DND-41 (cell line): ENCODE data around the gene TBC1D22A.

Source experiments
- ATAC-seq: fragments of 200-7000 bp; cut with Tn5 transposase; 3 replicates; pipeline ENCODE4 v1.9.1; 2021; ENCODE audit warnings: low read depth; ENCODE audit not compliant: insufficient read depth
- DNase-seq: peaks from one replicate; pipeline ENCODE4 v3.0.0-alpha.2; 2020
- H2AFZ ChIP-seq: 2 replicates; pipeline ENCODE4 v1.6.0; 2012; ENCODE audit warnings: low read depth, low read length
- H3K27ac ChIP-seq: 2 replicates; pipeline ENCODE4 v1.5.1; 2012; ENCODE audit warnings: low read length, inconsistent platforms
- H3K27me3 ChIP-seq: fragments of 200-600 bp; sonication (generic); 2 replicates; pipeline ENCODE4 v1.6.0; 2012; ENCODE audit warnings: low read length, mild to moderate bottlenecking, inconsistent platforms; ENCODE audit not compliant: insufficient read depth, poor library complexity
- H3K36me3 ChIP-seq: 2 replicates; pipeline ENCODE4 v1.5.1; 2012; ENCODE audit warnings: low read length, inconsistent platforms; ENCODE audit not compliant: insufficient read depth
- H3K4me1 ChIP-seq: 2 replicates; pipeline ENCODE4 v1.5.1; 2012; ENCODE audit warnings: mild to moderate bottlenecking, low read length; ENCODE audit not compliant: insufficient read depth
- H3K4me2 ChIP-seq: 2 replicates; pipeline ENCODE4 v1.6.0; 2012; ENCODE audit warnings: mild to moderate bottlenecking, moderate library complexity, low read length, inconsistent platforms; ENCODE audit not compliant: insufficient read depth
- H3K4me3 ChIP-seq, 2 experiments: fragments of 200-600 bp in 1 of 2; shearing (Covaris generic) in 1 of 2; 2 replicates each; pipeline ENCODE4 v1.5.1; 2012 to 2016; ENCODE audit warnings: inconsistent platforms in 2 of 2, low read length in 2 of 2, mild to moderate bottlenecking in 2 of 2, low read depth in 1 of 2, moderate library complexity in 1 of 2
- H3K79me2 ChIP-seq: 2 replicates; pipeline ENCODE4 v1.6.0; 2012; ENCODE audit warnings: low read length, inconsistent platforms; ENCODE audit not compliant: insufficient read depth
- H3K9ac ChIP-seq: 2 replicates; pipeline ENCODE4 v1.6.0; 2012; ENCODE audit warnings: low read depth, mild to moderate bottlenecking, inconsistent platforms, low read length, moderate library complexity
- H3K9me3 ChIP-seq: 2 replicates; pipeline ENCODE4 v1.5.1; 2012; ENCODE audit warnings: low read length, moderate library complexity, mild to moderate bottlenecking, inconsistent platforms; ENCODE audit not compliant: insufficient read depth, severe bottlenecking
- H4K20me1 ChIP-seq: 2 replicates; pipeline ENCODE4 v1.6.0; 2012; ENCODE audit warnings: low read length; ENCODE audit not compliant: insufficient read depth
- CTCF ChIP-seq: IDR thresholded peaks from 2 replicates; pipeline ENCODE4 v1.5.1; 2012; ENCODE audit warnings: borderline replicate concordance, low read length, moderate library complexity, mild to moderate bottlenecking; ENCODE audit not compliant: poor library complexity, severe bottlenecking; ENCODE audit errors: extremely low read depth
- EZH2 ChIP-seq: IDR thresholded peaks from 3 replicates; pipeline ENCODE4 v1.6.1; 2012; ENCODE audit warnings: borderline replicate concordance, low read depth, mild to moderate bottlenecking, moderate library complexity, low read length, inconsistent platforms; ENCODE audit not compliant: severe bottlenecking

TBC1D22A gene

GRCh38 chr22:47148510-47148909 is 386.1 kb downstream of the TBC1D22A start:
- no peak overlapping the region for H3K9ac ChIP-seq
- no peak overlapping the region for H3K4me2 ChIP-seq
- H3K27me3 ChIP-seq = no peaks in the 10 kb centered on the region
- no peak overlapping the region for H3K4me3 ChIP-seq
- peaks cover 31% of the 10 kb centered on the region for H4K20me1 ChIP-seq
- no peak for DNase-seq
- no peak overlapping the region for H3K27ac ChIP-seq
- no peaks in the 10 kb centered on the region for H3K9me3 ChIP-seq
- no peaks in the 10 kb centered on the region; the same call in 1 of the 2 replicates for H3K36me3 ChIP-seq
- no peaks in the 10 kb centered on the region for H3K79me2 ChIP-seq
- no peak for ATAC-seq
- no peaks in the 10 kb centered on the region for H3K4me1 ChIP-seq
- no peak for TF ChIP-seq CTCF
- TF ChIP-seq EZH2 = no peak
- H2AFZ ChIP-seq = no peak overlapping the region

DNA sequence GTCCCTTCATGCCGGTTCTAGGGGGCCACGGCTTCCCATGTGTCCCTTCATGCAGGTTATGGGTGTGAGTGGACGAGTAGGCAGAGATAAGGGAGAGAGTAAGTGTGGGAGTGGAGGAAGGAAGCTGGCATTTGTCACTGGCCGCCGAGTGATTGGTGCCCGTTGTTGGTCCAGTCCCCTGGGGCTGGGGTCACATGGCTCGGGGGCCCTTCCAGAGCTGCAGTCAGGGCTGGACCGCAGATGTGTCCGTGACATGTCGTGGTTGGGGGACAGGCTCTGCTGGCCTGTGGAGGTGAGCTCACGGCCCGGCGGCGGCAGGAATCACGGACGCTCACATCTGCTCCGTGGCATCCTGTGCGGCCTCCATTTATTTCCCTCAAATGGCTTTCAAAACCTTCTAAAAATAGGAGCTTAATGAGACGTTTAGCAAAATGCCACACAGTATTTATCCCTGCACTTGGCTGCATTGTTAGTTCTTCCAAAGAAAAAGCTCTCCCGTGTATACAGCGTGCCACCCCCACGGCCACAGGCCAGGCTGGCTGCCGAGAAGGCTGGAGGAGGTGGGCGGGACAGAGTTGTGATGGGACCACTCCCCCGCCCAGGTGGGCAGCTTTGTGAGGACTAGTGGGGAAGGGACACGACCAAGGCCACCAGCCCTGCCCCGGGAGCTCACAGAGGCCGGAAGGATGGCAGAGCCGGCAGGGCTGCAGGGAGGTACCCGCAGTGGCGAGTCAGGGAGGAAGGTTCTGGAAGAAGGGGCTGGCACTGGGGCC is 386.7 kb downstream of the TBC1D22A start:
- Histone ChIP-seq H2AFZ (no peak overlapping the region), H3K27ac (no peak overlapping the region), H3K9me3 (no peaks in the 10 kb centered on the region), H3K4me3 (no peak overlapping the region), H4K20me1 (peaks cover 31% of the 10 kb centered on the region), H3K9ac (no peak overlapping the region), H3K36me3 (no peaks in the 10 kb centered on the region), H3K4me1 (no peaks in the 10 kb centered on the region), H3K79me2 (no peaks in the 10 kb centered on the region), H3K27me3 (no peaks in the 10 kb centered on the region), H3K4me2 (no peak overlapping the region)
- TF ChIP-seq CTCF (no peak), EZH2 (no peak)
- ATAC-seq (no peak), DNase-seq (no peak)

GRCh38 chr22:47149976-47150375 is 387.5 kb downstream of the TBC1D22A start:
- TF ChIP-seq EZH2 (no peak), CTCF (no peak)
- ATAC-seq = no peak
- H3K27me3 ChIP-seq = no peaks in the 10 kb centered on the region
- no peak overlapping the region for H3K9ac ChIP-seq
- no peak for DNase-seq
- no peak overlapping the region for H3K27ac ChIP-seq
- no peaks in the 10 kb centered on the region for H3K79me2 ChIP-seq
- H3K4me3 ChIP-seq = no peak overlapping the region
- H3K4me1 ChIP-seq = no peaks in the 10 kb centered on the region
- H4K20me1 ChIP-seq = peaks cover 34% of the 10 kb centered on the region
- no peaks in the 10 kb centered on the region for H3K9me3 ChIP-seq
- H2AFZ ChIP-seq = no peak overlapping the region
- no peak overlapping the region for H3K4me2 ChIP-seq
- H3K36me3 ChIP-seq = no peaks in the 10 kb centered on the region

- H3K36me3 ChIP-seq = no peaks in the 10 kb centered on the region
- no peak overlapping the region for H3K4me3 ChIP-seq
- ATAC-seq = no peak
- no peak overlapping the region for H3K9ac ChIP-seq
- no peak overlapping the region for H3K27ac ChIP-seq
- H4K20me1 ChIP-seq = peaks cover 30% of the 10 kb centered on the region
- H3K4me1 ChIP-seq = no peaks in the 10 kb centered on the region
- no peaks in the 10 kb centered on the region for H3K9me3 ChIP-seq
- TF ChIP-seq EZH2 (no peak), CTCF (no peak)
- H2AFZ ChIP-seq = no peak overlapping the region
- H3K79me2 ChIP-seq = no peaks in the 10 kb centered on the region
- no peaks in the 10 kb centered on the region for H3K27me3 ChIP-seq
- DNase-seq = no peak
- no peak overlapping the region for H3K4me2 ChIP-seq
These were observed 388.0 kb downstream of the TBC1D22A start for GRCh38 chr22:47150426-47150825.
